Caco-2 (cell line): ENCODE results near the gene STK11IP. TPM values are rescaled to one million over a fixed set of nuclear protein-coding genes. Genes with fewer than 3 reads are reported as not detected.

Experiments used
- BruUV-seq: library from RNA; stranded (reverse); fragments of 400-500 nt; replicated peaks from 2 replicates; lab custom pipeline; 2021; lab: Mats Ljungman, UMichigan
- CTCF ChIA-PET: fragments of 300-600 bp; sonication (Branson Sonifier 250); formaldehyde crosslinking; loops from one replicate; lab custom pipeline; 2022; ENCODE audit warnings: antibody characterized with exemption; lab: Charles Lee
- POLR2A ChIA-PET: fragments of 300-600 bp; sonication (Branson Sonifier 250); formaldehyde crosslinking; loops from one replicate; lab custom pipeline; 2022; ENCODE audit warnings: antibody characterized with exemption; lab: Charles Lee
- DNase-seq, 2 experiments: peaks; one replicate each; pipeline versions ENCODE4 v3.0.0 to v3.0.0-alpha.2; 2020 to 2022
- H3K27me3 ChIP-seq: replicated peaks from 2 replicates; pipeline ENCODE4 v1.6.0; 2011; ENCODE audit warnings: low read length; ENCODE audit not compliant: control insufficient read depth, insufficient read depth
- H3K36me3 ChIP-seq: 2 replicates; pipeline ENCODE4 v1.5.1; 2011; ENCODE audit warnings: low read length; ENCODE audit not compliant: control insufficient read depth, insufficient read depth
- H3K4me1 ChIP-seq: fragments of 250-450 bp; sonication (Bioruptor Pico); 2 replicates; pipeline ENCODE4 v1.5.1; 2020; ENCODE audit warnings: mild to moderate bottlenecking
- H3K4me3 ChIP-seq: 2 replicates; pipeline ENCODE4 v1.5.1; 2011; ENCODE audit warnings: low read depth, mild to moderate bottlenecking, control low read depth, low read length
- H3K9me3 ChIP-seq: fragments of 250-450 bp; sonication (Bioruptor Pico); 2 replicates; pipeline ENCODE4 v1.5.1; 2020; ENCODE audit warnings: mild to moderate bottlenecking, moderate library complexity
- H3K27ac Mint-ChIP-seq: one replicate; pipeline ENCODE4 v1.8.0; 2022; ENCODE audit warnings: mixed read lengths; ENCODE audit not compliant: unreplicated experiment
- H3K27me3 Mint-ChIP-seq: one replicate; pipeline ENCODE4 v1.8.0; 2022; ENCODE audit warnings: mixed read lengths; ENCODE audit not compliant: insufficient read depth, unreplicated experiment
- H3K36me3 Mint-ChIP-seq: one replicate; pipeline ENCODE4 v1.8.0; 2022; ENCODE audit warnings: mild to moderate bottlenecking, mixed read lengths; ENCODE audit not compliant: insufficient read depth, unreplicated experiment
- H3K4me1 Mint-ChIP-seq: one replicate; pipeline ENCODE4 v1.8.0; 2022; ENCODE audit warnings: low read depth, mixed read lengths; ENCODE audit not compliant: unreplicated experiment
- H3K4me3 Mint-ChIP-seq: one replicate; pipeline ENCODE4 v1.8.0; 2022; ENCODE audit warnings: mild to moderate bottlenecking, moderate library complexity, mixed read lengths; ENCODE audit not compliant: unreplicated experiment
- H3K9me3 Mint-ChIP-seq: one replicate; pipeline ENCODE4 v1.8.0; 2022; ENCODE audit warnings: mixed read lengths; ENCODE audit not compliant: unreplicated experiment
- intact Hi-C: fragments of 100-400 bp; cut with micrococcal nuclease; formaldehyde crosslinking; loops from one replicate; pipeline ENCODE4 v1.10.0; 2022; ENCODE audit not compliant: unreplicated experiment
- total RNA-seq: library from RNA; stranded (reverse); gene quantifications from 2 replicates; pipeline ENCODE4 v1.2.3, GENCODE V29; 2022
- TF ChIP-seq, protein P1 (sequence below), 2 experiments: fragments of 200-600 bp in 1 of 2; IDR thresholded peaks; 1 replicate in 1 of 2; 2 replicates in 1 of 2; pipeline versions ENCODE4 v1.5.1 to v1.8.0; 2011 to 2022; ENCODE audit warnings: antibody characterized with exemption in 1 of 2, control low read depth in 1 of 2, inconsistent platforms in 1 of 2, low read depth in 1 of 2, low read length in 1 of 2, mild to moderate bottlenecking in 1 of 2, moderate library complexity in 1 of 2; ENCODE audit not compliant: insufficient read depth in 1 of 2, severe bottlenecking in 1 of 2, unreplicated experiment in 1 of 2

The STK11IP gene
- total RNA-seq, 1 experiment from 2014 or later = 21.7 TPM

DNA sequence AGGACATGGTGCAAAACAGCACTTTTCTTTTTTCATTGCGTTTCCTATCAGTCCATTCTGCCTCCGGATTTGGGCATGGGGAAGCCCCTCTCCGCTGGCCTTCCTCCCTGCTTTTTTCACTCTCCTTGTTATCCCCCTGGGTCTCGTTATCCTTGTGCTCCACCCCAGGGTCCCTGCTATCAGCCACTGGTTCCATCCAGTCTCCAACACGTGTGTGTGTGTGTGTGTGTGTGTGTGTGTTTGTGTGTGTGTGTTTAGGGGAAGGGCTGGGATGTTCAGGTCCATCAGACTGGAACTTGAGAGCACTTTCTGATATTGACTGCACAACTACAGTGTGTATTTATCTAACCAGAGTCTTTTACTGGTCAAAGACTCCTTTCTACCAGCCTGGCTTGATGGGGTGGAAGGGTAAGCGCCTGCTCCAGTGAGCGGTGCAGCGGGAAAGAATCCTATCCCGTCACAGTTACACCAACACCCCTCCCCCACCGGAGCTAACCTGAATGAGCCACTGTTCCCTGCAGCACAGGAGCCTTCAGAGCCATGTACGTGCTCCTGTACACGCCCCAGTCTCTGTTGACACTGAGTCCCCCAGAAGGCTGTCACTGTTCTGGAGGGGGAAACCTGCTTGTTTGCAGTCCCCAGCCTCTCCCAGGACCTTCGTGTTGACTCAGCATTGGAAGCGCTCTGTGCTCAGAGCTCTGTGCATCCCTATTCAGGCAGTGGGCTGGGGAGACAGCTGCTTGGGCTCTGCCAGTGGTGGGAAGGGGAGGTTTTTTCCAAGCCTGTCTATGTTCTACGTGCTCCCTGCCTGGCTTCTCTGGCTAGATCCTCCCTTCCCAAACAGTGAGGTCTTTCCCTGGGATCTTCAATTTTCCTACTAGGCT lies 20.9 kb upstream of the STK11IP start:
- Mint-ChIP-seq H3K4me3 (peak overlapping the region; percentile 36), H3K36me3 (no peaks in the 10 kb centered on the region), H3K27me3 (no peaks in the 10 kb centered on the region), H3K4me1 (peaks cover 32% of the 10 kb centered on the region), H3K9me3 (no peaks in the 10 kb centered on the region), H3K27ac (no peak overlapping the region)
- H3K27me3 ChIP-seq = no peaks in the 10 kb centered on the region
- ChIA-PET POLR2A (interaction anchor here (0.6 kb wide), 2 partner anchors 20 to 21 kb away, joined by 3 to 4 read pairs; no protein-coding TSS in a partner anchor), CTCF (interaction anchor here (0.6 kb wide), 1 partner anchor 119 kb away, joined by 3 read pairs; no protein-coding TSS in a partner anchor)
- DNase-seq = peak; percentile 64 to 71
- no TSS peak for BruUV-seq
- H3K4me3 ChIP-seq = no peak overlapping the region
- no peaks in the 10 kb centered on the region for H3K9me3 ChIP-seq
- TF ChIP-seq, protein P1, sequence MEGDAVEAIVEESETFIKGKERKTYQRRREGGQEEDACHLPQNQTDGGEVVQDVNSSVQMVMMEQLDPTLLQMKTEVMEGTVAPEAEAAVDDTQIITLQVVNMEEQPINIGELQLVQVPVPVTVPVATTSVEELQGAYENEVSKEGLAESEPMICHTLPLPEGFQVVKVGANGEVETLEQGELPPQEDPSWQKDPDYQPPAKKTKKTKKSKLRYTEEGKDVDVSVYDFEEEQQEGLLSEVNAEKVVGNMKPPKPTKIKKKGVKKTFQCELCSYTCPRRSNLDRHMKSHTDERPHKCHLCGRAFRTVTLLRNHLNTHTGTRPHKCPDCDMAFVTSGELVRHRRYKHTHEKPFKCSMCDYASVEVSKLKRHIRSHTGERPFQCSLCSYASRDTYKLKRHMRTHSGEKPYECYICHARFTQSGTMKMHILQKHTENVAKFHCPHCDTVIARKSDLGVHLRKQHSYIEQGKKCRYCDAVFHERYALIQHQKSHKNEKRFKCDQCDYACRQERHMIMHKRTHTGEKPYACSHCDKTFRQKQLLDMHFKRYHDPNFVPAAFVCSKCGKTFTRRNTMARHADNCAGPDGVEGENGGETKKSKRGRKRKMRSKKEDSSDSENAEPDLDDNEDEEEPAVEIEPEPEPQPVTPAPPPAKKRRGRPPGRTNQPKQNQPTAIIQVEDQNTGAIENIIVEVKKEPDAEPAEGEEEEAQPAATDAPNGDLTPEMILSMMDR (IDR thresholded peaks at IDR 0.05; ENCODE audit: insufficient read depth in 1 of 2, low read depth in 1 of 2, low read length in 1 of 2, severe bottlenecking in 1 of 2, unreplicated experiment in 1 of 2) = no peak
- intact Hi-C loops = no loop called here
- peaks cover 21% of the 10 kb centered on the region for H3K4me1 ChIP-seq
- no peaks in the 10 kb centered on the region for H3K36me3 ChIP-seq

DNA sequence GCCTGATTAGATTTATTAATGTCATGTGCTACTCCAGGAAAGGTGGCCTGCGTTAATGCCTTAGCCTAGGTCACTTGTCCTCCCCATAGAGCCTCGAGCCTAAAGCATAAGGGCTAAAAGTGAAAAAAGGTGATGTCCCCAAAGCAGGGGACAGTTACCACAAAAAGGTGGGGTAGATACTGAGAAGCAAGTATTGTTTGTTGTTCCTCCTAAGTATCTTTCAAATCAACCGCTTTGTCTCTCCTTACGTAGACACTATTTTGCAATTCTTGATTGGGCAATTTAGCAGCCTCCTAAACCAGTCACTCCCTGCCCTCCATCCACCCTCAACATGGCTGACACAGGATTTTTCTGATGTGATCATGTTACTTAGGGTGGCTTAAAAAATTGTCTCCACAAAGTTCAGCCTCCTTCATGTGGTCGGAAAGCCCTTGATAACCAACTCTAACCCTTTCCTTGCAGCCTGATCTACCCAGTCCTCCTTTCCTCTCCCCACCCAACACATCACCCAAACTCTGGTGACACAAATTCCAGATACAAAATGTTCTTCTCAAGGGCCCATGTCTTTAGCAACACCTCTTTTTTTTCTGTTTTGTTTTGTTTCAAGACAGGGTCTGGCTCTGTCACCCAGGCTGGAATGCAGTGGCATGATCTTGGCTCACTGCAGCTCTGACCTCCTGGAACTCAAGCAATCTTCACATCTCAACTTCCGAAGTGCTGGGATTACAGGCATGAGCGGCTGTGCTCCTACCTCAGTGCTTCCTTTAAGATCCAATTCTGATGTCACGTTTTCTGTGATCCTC lies 18.6 kb upstream of the STK11IP start:
- intact Hi-C loops = no loop called here
- no peak for DNase-seq
- Mint-ChIP-seq H3K9me3 (no peaks in the 10 kb centered on the region), H3K4me1 (peaks cover 26% of the 10 kb centered on the region), H3K36me3 (no peaks in the 10 kb centered on the region), H3K27me3 (no peaks in the 10 kb centered on the region), H3K4me3 (no peak overlapping the region), H3K27ac (no peak overlapping the region)
- no peaks in the 10 kb centered on the region for H3K36me3 ChIP-seq
- no peaks in the 10 kb centered on the region for H3K27me3 ChIP-seq
- peaks cover 12% of the 10 kb centered on the region; the same call in 1 of the 2 replicates for H3K4me1 ChIP-seq
- H3K9me3 ChIP-seq = no peaks in the 10 kb centered on the region
- ChIA-PET POLR2A (no interaction called here), CTCF (no interaction called here)
- no TSS peak for BruUV-seq
- TF ChIP-seq, protein P1 (IDR thresholded peaks at IDR 0.05; ENCODE audit: insufficient read depth in 1 of 2, low read depth in 1 of 2, low read length in 1 of 2, severe bottlenecking in 1 of 2, unreplicated experiment in 1 of 2) = no peak
- no peak overlapping the region for H3K4me3 ChIP-seq

DNA sequence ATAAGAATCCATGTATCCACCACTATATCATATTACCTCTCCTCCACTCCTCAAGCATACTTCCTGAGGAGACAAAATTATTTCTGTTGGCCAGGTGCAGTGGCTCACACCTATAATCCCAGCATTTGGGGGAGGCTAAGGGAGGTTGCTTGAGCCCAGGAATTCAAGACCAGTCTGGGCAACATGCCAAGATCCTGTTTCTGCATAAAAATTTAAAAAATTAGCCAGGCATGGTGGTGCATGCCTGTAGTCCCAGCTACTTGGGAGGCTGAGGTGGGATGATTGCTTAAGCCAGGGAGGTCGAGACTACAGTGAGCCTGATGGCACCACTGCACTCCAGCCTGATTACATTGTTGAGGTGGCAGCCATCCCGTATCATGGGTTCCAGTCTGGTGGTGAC lies 16.3 kb upstream of the STK11IP start:
- DNase-seq = no peak
- Histone ChIP-seq H3K27me3 (no peaks in the 10 kb centered on the region), H3K9me3 (no peaks in the 10 kb centered on the region), H3K4me3 (no peak overlapping the region), H3K36me3 (no peaks in the 10 kb centered on the region), H3K4me1 (peaks cover 12% of the 10 kb centered on the region; the same call in 1 of the 2 replicates)
- no peak overlapping the region for H3K27ac Mint-ChIP-seq
- no peak overlapping the region for H3K4me3 Mint-ChIP-seq
- ChIA-PET POLR2A (no interaction called here), CTCF (no interaction called here)
- intact Hi-C loops = no loop called here
- TF ChIP-seq, protein P1 (IDR thresholded peaks at IDR 0.05; ENCODE audit: insufficient read depth in 1 of 2, low read depth in 1 of 2, low read length in 1 of 2, severe bottlenecking in 1 of 2, unreplicated experiment in 1 of 2) = no peak
- no peaks in the 10 kb centered on the region for H3K36me3 Mint-ChIP-seq
- BruUV-seq = no TSS peak
- peaks cover 21% of the 10 kb centered on the region for H3K4me1 Mint-ChIP-seq
- no peaks in the 10 kb centered on the region for H3K9me3 Mint-ChIP-seq
- H3K27me3 Mint-ChIP-seq = peaks cover 2% of the 10 kb centered on the region
